ENCODE measurements around the gene TRPM5. TPM values are rescaled to one million over a fixed set of nuclear protein-coding genes. Genes with fewer than 3 reads are reported as not detected.
A peak's percentile ranks its signal among the peaks of the same experiment; 100 is the strongest.

Gene TRPM5
- total RNA-seq, 1 donor from 2014 or later: 0.46 TPM

- Mint-ChIP-seq H3K9me3 (ENCODE audit: low read depth) (no peaks in the 10 kb centered on the region), H3K27ac (no peak overlapping the region), H3K4me1 (ENCODE audit: low read depth) (no peaks in the 10 kb centered on the region), H3K4me3 (ENCODE audit: low read depth) (no peak overlapping the region), H3K27me3 (peaks cover 19% of the 10 kb centered on the region), H3K36me3 (ENCODE audit: insufficient read depth) (no peaks in the 10 kb centered on the region)
- no peak for TF ChIP-seq CTCF (IDR thresholded peaks at IDR 0.05; ENCODE audit: unreplicated experiment)
- DNase-seq (ENCODE audit: low spot score, unreplicated experiment): no peak
Observed at GRCh38 chr11:2433106-2433925, 11.0 kb downstream of the TRPM5 start.

GRCh38 chr11:2432628-2433071 lies 11.7 kb downstream of the TRPM5 start:
- no peak for DNase-seq (ENCODE audit: low spot score, unreplicated experiment)
- Mint-ChIP-seq H3K4me1 (ENCODE audit: low read depth) (no peaks in the 10 kb centered on the region), H3K27me3 (peaks cover 13% of the 10 kb centered on the region), H3K9me3 (ENCODE audit: low read depth) (no peaks in the 10 kb centered on the region), H3K27ac (no peak overlapping the region), H3K4me3 (ENCODE audit: low read depth) (no peak overlapping the region), H3K36me3 (ENCODE audit: insufficient read depth) (no peaks in the 10 kb centered on the region)
- no peak for TF ChIP-seq CTCF (IDR thresholded peaks at IDR 0.05; ENCODE audit: unreplicated experiment)

GRCh38 chr11:2432171-2432621 lies 12.1 kb downstream of the TRPM5 start:
- DNase-seq (ENCODE audit: low spot score, unreplicated experiment): no peak
- no peaks in the 10 kb centered on the region for H3K4me1 Mint-ChIP-seq (ENCODE audit: low read depth)
- no peaks in the 10 kb centered on the region for H3K36me3 Mint-ChIP-seq (ENCODE audit: insufficient read depth)
- no peak overlapping the region for H3K27ac Mint-ChIP-seq
- TF ChIP-seq CTCF (IDR thresholded peaks at IDR 0.05; ENCODE audit: unreplicated experiment): no peak
- no peak overlapping the region for H3K4me3 Mint-ChIP-seq (ENCODE audit: low read depth)
- H3K9me3 Mint-ChIP-seq (ENCODE audit: low read depth): no peaks in the 10 kb centered on the region
- peaks cover 9% of the 10 kb centered on the region for H3K27me3 Mint-ChIP-seq

- H3K4me1 Mint-ChIP-seq (ENCODE audit: low read depth): no peaks in the 10 kb centered on the region
- no peaks in the 10 kb centered on the region for H3K9me3 Mint-ChIP-seq (ENCODE audit: low read depth)
- TF ChIP-seq CTCF (IDR thresholded peaks at IDR 0.05; ENCODE audit: unreplicated experiment): no peak
- DNase-seq (ENCODE audit: low spot score, unreplicated experiment): no peak
- peaks cover 6% of the 10 kb centered on the region for H3K27me3 Mint-ChIP-seq
- no peaks in the 10 kb centered on the region for H3K36me3 Mint-ChIP-seq (ENCODE audit: insufficient read depth)
- H3K27ac Mint-ChIP-seq: no peak overlapping the region
- no peak overlapping the region for H3K4me3 Mint-ChIP-seq (ENCODE audit: low read depth)
Observed at GRCh38 chr11:2431395-2431794, 12.9 kb downstream of the TRPM5 start.

GRCh38 chr11:2428322-2428795 lies 16.0 kb downstream of the TRPM5 start:
- Mint-ChIP-seq H3K36me3 (ENCODE audit: insufficient read depth) (no peaks in the 10 kb centered on the region), H3K27me3 (peaks cover 6% of the 10 kb centered on the region), H3K4me1 (ENCODE audit: low read depth) (no peaks in the 10 kb centered on the region), H3K4me3 (ENCODE audit: low read depth) (no peak overlapping the region), H3K27ac (no peak overlapping the region), H3K9me3 (ENCODE audit: low read depth) (no peaks in the 10 kb centered on the region)
- peak; percentile 71 for DNase-seq (ENCODE audit: low spot score, unreplicated experiment)
- peak; percentile 77 for TF ChIP-seq CTCF (IDR thresholded peaks at IDR 0.05; ENCODE audit: unreplicated experiment)

Measured in progenitor cell of endocrine pancreas (in vitro differentiated cells).